A172 (cell line): Measurements from ENCODE around the gene SPATA31C1. TPM values are rescaled to one million over a fixed set of nuclear protein-coding genes. Genes with fewer than 3 reads are reported as not detected.
"Not testable (repeated sequence)": the region's sequence is repeated elsewhere in the genome, so short reads cannot be mapped to it uniquely, and the experiment has no call there.

ENCODE experiments used
- DNase-seq: peaks from one replicate; pipeline ENCODE4 v3.0.0-alpha.2; 2015; ENCODE audit warnings: low spot score
- total RNA-seq: library from RNA; depleted of rRNA; stranded (reverse); fragments of >200 nt; shearing (Covaris generic); gene quantifications from 2 replicates; pipeline ENCODE4 v1.2.3, GENCODE V29; 2014; rRNA removed

The SPATA31C1 gene
- total RNA-seq, 1 experiment from 2014 or later, result not detected

- not testable (repeated sequence) for DNase-seq
Measured at GRCh38 chr9:87938336-87938735, 20.6 kb downstream of the SPATA31C1 start.

GRCh38 chr9:87939096-87939495, 21.3 kb downstream of the SPATA31C1 start:
- not testable (repeated sequence) for DNase-seq

GRCh38 chr9:87944096-87944495, 26.3 kb downstream of the SPATA31C1 start:
- DNase-seq, result no peak

GRCh38 chr9:87944682-87945081, 26.9 kb downstream of the SPATA31C1 start:
- no peak for DNase-seq

GRCh38 chr9:87950296-87950695, 32.5 kb downstream of the SPATA31C1 start:
- DNase-seq, result no peak

DNA sequence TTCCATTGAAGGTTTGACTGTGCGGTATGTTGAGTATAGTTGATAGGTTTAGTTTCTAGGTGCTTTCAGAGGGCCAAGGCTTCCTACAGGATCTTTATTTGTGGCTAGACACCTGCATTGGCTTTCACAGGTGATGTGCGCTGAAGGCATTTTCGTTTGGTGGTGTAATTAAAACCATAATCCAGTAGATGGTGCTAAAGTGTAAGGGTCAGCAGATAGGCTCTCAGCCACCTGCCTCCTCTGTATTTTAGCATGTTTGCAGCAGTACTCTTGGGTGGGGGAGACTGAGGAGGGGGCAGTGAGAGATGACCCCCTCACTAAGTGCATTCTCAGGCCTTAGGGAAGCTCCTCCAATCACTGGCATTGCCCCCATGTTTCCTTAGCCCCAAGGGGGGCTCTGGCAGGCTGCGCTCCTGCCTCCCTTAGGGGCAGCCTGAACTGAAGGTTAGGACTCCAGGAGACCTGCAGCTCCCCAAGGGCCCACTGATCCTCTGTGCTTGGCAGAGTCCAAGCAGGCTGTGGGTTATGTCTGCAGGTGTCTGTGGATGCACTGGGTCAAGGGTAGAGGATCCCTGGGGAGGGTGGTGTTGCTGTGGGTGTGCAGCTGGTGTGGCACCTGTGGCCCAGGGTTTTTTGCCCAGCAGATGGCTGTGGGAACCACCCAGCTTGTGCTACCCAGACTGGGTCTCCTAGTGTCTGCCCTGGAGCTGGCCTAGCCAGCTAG, 33.2 kb downstream of the SPATA31C1 start:
- DNase-seq, result peak; percentile 33

GRCh38 chr9:87954230-87954629, 36.5 kb downstream of the SPATA31C1 start:
- no peak for DNase-seq

- no peak for DNase-seq
Measured at GRCh38 chr9:87957839-87958238, 40.1 kb downstream of the SPATA31C1 start.

GRCh38 chr9:87958591-87958990, 40.8 kb downstream of the SPATA31C1 start:
- DNase-seq, result no peak

DNA sequence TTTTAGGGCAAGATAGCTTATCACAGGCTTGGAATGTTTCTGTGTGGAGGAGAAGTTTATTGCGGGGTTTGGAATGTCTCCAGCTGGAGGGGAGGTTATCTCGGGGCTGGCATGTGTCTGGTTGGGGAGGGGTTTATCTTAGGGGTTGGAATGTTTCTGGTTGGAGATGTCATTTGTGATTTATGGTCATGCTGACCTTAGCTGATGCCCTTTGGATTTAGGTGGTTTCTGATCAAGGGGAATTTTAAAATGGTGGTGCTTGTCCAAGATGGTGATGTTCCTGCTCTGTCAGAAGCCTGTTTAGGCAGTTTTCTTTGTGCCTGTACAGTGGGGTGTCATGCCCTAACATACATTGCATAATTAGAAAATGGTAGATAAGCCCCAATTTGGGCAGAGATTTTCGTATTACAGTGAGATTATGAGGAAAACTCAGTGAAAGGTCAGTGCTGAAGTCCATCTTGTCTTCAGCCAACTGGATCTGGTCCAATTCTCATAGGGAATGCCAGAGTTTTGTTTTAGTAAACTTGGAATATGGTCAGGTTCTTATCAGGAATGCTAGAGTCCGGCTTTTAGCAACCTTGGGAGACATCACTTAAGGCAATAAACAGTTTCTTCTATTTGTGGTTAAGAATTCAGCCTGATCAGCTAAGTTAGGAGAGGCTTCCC, 42.3 kb downstream of the SPATA31C1 start:
- peak; percentile 74 for DNase-seq

- DNase-seq, result no peak
Measured at GRCh38 chr9:87963770-87964169, 46.0 kb downstream of the SPATA31C1 start.

DNA sequence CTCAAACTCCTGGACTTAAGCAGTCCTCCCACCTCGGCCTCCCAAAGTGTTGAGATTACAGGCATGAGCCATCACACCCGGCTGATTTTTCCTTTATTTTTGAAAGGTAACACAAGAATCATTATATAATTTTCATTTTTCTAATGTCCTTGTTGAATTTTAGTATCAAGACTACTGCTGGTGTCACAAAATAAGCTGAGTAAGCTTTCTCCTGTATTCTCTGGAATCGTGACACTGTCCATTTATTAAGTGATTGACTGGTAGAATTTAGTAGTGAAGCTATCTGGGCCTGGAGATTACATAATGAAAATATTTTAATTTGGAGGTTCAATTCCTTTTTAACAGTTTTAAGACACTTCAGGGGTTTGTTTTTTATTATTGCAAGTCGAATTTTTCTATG, 47.1 kb downstream of the SPATA31C1 start:
- no peak for DNase-seq

DNA sequence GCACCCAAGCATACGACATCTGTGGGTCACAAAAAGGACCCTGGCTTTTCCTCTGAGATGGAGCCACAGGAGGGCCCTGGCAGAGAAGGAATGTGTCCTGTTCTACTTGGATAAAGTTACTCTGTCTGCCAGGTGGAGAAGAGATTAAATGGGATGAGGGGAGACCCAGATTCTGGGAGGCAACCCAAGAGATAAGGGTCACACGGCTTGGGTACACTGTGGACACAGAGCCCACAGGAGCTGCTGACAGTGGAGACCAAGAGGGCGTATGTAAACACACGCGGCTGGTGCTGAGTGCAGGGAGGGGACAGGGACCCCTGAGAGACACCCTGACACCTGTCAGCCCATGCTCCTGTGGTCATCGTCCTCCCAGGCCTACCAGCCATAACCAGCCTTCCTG, 50.4 kb downstream of the SPATA31C1 start:
- no peak for DNase-seq

DNA sequence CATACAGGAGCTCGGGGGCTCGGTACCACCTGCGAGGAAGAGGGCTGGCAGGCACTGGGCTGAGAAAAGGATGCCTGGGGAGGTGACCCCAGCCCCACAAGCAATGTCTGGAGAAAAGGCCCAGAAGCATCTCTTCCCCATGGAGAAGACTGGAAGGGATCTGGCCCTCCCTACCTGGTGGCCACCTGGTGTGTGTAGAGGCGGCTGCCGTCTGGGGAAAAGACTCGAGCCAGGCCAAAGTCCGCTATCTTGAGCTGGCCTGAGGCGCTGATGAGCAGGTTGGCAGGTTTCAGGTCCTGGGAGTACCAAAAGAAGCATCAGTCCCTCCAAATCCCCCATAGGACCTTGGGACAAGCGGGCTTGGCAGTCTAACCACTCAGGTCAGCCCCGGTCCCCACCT, 52.8 kb downstream of the SPATA31C1 start:
- DNase-seq, result no peak

- no peak for DNase-seq
Measured at GRCh38 chr9:87973122-87973521, 55.4 kb downstream of the SPATA31C1 start.

Other genes with a start within 250 kb of the SPATA31C1 start
- 318 and 350 TPM in 2 replicates for gene CTSL, start 191.8 kb upstream of the SPATA31C1 start, total RNA-seq
- not detected in 2 replicates for gene SPATA31E1, start 35.1 kb upstream of the SPATA31C1 start, total RNA-seq
- gene CDK20, start 56.6 kb downstream of the SPATA31C1 start, total RNA-seq, result 7.7 and 17.7 TPM in 2 replicates
- not detected in 2 replicates for gene SPATA31C2, start 220.5 kb downstream of the SPATA31C1 start, total RNA-seq